K562 (cell line): Measurements from ENCODE around the gene WDR27.

Experiments
- AFF4 ChIP-seq: sonication (generic); formaldehyde crosslinking; IDR thresholded peaks from 2 replicates; pipeline ENCODE4 v1.8.0; 2023; ENCODE audit warnings: mild to moderate bottlenecking, missing genetic modification reagents
- GABPB2 ChIP-seq: fragments of 250-450 bp; sonication (Bioruptor Pico); conservative IDR thresholded peaks from 2 replicates; pipeline ENCODE4 v1.5.1; 2021; ENCODE audit warnings: mild to moderate bottlenecking
- HNRNPH1 ChIP-seq: fragments of 200-400 bp; formaldehyde crosslinking; optimal IDR thresholded peaks from 2 replicates; pipeline ENCODE3; 2017; ENCODE audit warnings: low read depth, mild to moderate bottlenecking, low read length, moderate library complexity
- HNRNPK ChIP-seq: fragments of 200-400 bp; formaldehyde crosslinking; IDR thresholded peaks from one replicate; pipeline ENCODE4 v1.6.1; 2018; ENCODE audit warnings: mild to moderate bottlenecking, low read depth, low read length; ENCODE audit not compliant: poor library complexity, severe bottlenecking
- MED1 ChIP-seq: sonication (generic); formaldehyde crosslinking; IDR thresholded peaks from 2 replicates; pipeline ENCODE4 v1.8.1; 2023; ENCODE audit warnings: missing genetic modification reagents, borderline replicate concordance
- MEF2A ChIP-seq: IDR thresholded peaks from 2 replicates; pipeline ENCODE4 v1.6.1; 2011; ENCODE audit warnings: low read depth, mild to moderate bottlenecking, low read length, moderate library complexity; ENCODE audit not compliant: control insufficient read depth
- MLLT1 ChIP-seq, 2 experiments: fragments of 450-650 bp; IDR thresholded peaks; 2 replicates each; pipeline ENCODE4 v1.6.1; 2016
- SP1 ChIP-seq: sonication (generic); formaldehyde crosslinking; IDR thresholded peaks from 2 replicates; pipeline ENCODE4 v1.8.1; 2022; ENCODE audit warnings: mild to moderate bottlenecking, missing genetic modification reagents
- XRCC4 ChIP-seq: IDR thresholded peaks from one replicate; pipeline ENCODE4 v1.6.1; 2011; ENCODE audit not compliant: insufficient read depth, insufficient read length; ENCODE audit errors: extremely low read depth
- ZNF644 ChIP-seq: fragments of 200-800 bp; sonication (Bioruptor generic); IDR thresholded peaks from 2 replicates; pipeline ENCODE4 v1.6.1; 2016; ENCODE audit warnings: low read depth, missing genetic modification characterization, missing compliant biosample characterization
- ZNF785 ChIP-seq: fragments of 250-450 bp; sonication (Bioruptor Pico); IDR thresholded peaks from 2 replicates; pipeline ENCODE4 v1.4.0; 2020; ENCODE audit warnings: mild to moderate bottlenecking
- TF ChIP-seq, protein P1 (sequence below), 3 experiments: IDR thresholded peaks in 2 of 3; conservative IDR thresholded peaks in 1 of 3; 2 replicates each; pipeline ENCODE4 v1.5.1; 2011 to 2012; ENCODE audit warnings: low read length in 3 of 3, mild to moderate bottlenecking in 3 of 3, control low read depth in 2 of 3, improper control_type of control experiment in 1 of 3, inconsistent platforms in 1 of 3, low read depth in 1 of 3, mixed read lengths in 1 of 3, moderate library complexity in 1 of 3; ENCODE audit not compliant: insufficient read depth in 2 of 3
- TF ChIP-seq, protein P2 (sequence below), 2 experiments: fragments of 450-650 bp in 1 of 2; sonication (generic) in 1 of 2; formaldehyde crosslinking in 1 of 2; IDR thresholded peaks; 2 replicates each; pipeline versions ENCODE4 v1.7.1 to v1.9.0; 2016 to 2022; ENCODE audit warnings: inconsistent platforms in 1 of 2, mild to moderate bottlenecking in 1 of 2, missing genetic modification reagents in 1 of 2

DNA sequence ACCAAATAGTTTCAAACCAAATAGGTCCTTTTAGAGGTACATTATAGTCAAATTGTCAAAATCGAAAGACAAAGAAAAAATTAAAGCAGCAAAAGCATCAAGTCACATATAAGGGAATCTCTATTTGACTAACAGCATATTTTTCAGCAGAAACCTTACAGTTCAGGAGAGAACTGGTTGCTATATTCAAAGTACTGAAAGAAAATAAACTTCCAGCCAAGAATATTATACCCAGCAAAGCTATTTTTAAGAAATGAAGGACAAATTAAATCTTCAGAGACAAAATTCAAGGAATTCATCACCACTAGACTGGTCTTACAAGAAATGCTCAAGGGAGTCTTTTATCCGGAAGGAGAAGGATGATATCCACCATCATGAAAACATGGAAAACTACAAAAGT lies 16.0 kb downstream of the WDR27 start:
- TF ChIP-seq, protein P1, sequence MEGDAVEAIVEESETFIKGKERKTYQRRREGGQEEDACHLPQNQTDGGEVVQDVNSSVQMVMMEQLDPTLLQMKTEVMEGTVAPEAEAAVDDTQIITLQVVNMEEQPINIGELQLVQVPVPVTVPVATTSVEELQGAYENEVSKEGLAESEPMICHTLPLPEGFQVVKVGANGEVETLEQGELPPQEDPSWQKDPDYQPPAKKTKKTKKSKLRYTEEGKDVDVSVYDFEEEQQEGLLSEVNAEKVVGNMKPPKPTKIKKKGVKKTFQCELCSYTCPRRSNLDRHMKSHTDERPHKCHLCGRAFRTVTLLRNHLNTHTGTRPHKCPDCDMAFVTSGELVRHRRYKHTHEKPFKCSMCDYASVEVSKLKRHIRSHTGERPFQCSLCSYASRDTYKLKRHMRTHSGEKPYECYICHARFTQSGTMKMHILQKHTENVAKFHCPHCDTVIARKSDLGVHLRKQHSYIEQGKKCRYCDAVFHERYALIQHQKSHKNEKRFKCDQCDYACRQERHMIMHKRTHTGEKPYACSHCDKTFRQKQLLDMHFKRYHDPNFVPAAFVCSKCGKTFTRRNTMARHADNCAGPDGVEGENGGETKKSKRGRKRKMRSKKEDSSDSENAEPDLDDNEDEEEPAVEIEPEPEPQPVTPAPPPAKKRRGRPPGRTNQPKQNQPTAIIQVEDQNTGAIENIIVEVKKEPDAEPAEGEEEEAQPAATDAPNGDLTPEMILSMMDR (IDR thresholded peaks at IDR 0.05 in 2 of 3, conservative IDR thresholded peaks at IDR 0.05 in 1 of 3; ENCODE audit: insufficient read depth in 2 of 3, low read depth in 1 of 3, low read length in 3 of 3) = no peak
- TF ChIP-seq GABPB2 = no peak
- no peak for TF ChIP-seq MED1 (CRISPR knock-in tag)
- TF ChIP-seq ZNF644 (tag) = no peak
- no peak for TF ChIP-seq SP1
- TF ChIP-seq ZNF785 = no peak
- TF ChIP-seq MEF2A = no peak
- no peak for TF ChIP-seq HNRNPK
- TF ChIP-seq, protein P2, sequence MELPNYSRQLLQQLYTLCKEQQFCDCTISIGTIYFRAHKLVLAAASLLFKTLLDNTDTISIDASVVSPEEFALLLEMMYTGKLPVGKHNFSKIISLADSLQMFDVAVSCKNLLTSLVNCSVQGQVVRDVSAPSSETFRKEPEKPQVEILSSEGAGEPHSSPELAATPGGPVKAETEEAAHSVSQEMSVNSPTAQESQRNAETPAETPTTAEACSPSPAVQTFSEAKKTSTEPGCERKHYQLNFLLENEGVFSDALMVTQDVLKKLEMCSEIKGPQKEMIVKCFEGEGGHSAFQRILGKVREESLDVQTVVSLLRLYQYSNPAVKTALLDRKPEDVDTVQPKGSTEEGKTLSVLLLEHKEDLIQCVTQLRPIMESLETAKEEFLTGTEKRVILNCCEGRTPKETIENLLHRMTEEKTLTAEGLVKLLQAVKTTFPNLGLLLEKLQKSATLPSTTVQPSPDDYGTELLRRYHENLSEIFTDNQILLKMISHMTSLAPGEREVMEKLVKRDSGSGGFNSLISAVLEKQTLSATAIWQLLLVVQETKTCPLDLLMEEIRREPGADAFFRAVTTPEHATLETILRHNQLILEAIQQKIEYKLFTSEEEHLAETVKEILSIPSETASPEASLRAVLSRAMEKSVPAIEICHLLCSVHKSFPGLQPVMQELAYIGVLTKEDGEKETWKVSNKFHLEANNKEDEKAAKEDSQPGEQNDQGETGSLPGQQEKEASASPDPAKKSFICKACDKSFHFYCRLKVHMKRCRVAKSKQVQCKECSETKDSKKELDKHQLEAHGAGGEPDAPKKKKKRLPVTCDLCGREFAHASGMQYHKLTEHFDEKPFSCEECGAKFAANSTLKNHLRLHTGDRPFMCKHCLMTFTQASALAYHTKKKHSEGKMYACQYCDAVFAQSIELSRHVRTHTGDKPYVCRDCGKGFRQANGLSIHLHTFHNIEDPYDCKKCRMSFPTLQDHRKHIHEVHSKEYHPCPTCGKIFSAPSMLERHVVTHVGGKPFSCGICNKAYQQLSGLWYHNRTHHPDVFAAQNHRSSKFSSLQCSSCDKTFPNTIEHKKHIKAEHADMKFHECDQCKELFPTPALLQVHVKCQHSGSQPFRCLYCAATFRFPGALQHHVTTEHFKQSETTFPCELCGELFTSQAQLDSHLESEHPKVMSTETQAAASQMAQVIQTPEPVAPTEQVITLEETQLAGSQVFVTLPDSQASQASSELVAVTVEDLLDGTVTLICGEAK (IDR thresholded peaks at IDR 0.05) = no peak
- TF ChIP-seq, protein P2 (CRISPR knock-in tag; IDR thresholded peaks at IDR 0.05) = no peak
- TF ChIP-seq AFF4 (CRISPR knock-in tag) = no peak
- TF ChIP-seq HNRNPH1 = no peak
- TF ChIP-seq MLLT1 (IDR thresholded peaks at IDR 0.05) = no peak
- TF ChIP-seq XRCC4 = no peak
